Amniotic epithelial cell (primary cell): ENCODE results near the gene ITM2B.

ENCODE experiments used
- DNase-seq: peaks from one replicate; pipeline ENCODE4 v3.0.0-alpha.2; 2010; ENCODE audit warnings: low read depth

Gene ITM2B

DNA sequence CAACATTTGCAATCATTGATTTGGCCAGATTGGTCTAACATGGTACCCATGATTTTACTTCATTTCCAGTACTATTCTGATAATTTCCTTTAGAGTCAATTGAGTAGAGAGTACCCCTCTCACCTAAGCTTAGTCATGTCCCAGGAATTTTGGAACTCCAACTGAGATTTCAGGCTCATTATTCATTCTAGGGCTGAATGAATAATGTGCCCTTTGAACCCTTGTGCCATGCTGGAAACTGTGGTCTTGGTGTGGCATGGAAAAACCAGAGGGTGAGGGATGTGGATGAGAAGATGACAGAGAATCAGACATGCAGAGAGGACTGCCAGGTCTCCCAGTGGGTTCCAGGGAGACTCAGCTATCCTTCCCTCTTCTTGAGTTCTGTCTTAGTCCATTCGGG, 30.2 kb downstream of the ITM2B start:
- no peak for DNase-seq

DNA sequence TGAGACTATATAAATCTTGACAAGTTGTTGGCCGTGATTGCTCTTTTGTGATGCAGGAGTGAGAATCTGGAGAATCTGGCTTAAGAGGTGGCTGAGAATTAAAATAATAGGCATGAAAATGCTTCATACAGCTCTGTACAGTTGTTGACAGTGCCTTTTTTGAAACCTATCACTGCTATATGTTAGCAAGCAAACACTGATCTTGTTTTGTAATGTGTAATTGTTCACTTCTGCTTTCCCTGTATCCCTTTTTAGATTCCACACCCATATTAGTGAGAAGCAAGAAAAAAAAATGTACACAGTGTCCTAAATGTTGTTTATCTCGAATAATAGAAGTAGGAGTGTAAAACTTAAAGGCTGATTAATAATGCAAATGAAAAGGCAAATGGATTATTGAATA, 31.1 kb downstream of the ITM2B start:
- no peak for DNase-seq

DNA sequence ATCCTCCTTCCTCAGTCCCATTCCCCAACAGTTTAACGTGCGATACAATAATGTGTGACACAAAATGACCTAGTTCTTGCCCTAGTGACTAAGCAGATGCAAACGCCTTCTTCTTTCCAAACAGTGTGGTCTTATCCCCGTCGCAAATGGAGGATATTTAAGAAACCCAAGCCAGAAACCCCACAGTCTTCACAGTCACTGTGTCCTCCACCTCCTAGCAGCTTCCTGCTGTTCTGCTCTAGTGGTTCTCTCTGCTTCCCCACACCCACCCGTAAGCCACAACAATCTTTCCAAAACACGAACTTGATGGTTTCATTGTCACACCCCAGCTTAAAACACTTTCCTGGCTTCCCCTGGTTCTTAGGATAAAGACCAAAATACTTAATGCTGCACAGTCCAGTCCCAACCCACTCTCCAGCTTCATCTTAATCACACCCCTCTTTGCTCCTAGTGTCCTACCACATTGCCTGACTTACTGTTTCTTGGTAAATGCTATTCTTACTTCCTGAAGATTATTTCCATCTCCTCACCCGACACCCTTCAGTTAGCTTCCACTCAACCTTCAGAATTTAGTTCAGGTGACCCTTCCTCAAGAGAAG, 32.3 kb downstream of the ITM2B start:
- DNase-seq = no peak

DNA sequence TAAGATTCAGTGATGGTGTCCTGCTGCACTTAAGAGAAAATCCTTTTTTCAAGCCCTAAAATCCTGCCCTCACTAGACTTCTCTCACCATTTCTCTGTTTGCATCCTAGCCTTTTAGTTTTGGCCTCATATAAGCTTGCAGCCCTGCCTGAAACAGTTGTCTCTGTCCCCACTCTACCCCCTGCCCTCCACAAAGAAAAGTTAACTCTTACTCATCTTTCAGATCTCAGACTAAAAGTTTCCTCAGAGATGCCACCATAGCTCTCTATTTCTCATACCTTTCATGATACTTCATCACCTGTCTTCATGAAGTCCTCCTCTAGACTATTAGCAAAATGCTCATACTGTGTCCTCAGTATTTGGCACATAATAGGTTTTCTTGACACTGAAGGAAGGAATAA, 33.1 kb downstream of the ITM2B start:
- DNase-seq = no peak

DNA sequence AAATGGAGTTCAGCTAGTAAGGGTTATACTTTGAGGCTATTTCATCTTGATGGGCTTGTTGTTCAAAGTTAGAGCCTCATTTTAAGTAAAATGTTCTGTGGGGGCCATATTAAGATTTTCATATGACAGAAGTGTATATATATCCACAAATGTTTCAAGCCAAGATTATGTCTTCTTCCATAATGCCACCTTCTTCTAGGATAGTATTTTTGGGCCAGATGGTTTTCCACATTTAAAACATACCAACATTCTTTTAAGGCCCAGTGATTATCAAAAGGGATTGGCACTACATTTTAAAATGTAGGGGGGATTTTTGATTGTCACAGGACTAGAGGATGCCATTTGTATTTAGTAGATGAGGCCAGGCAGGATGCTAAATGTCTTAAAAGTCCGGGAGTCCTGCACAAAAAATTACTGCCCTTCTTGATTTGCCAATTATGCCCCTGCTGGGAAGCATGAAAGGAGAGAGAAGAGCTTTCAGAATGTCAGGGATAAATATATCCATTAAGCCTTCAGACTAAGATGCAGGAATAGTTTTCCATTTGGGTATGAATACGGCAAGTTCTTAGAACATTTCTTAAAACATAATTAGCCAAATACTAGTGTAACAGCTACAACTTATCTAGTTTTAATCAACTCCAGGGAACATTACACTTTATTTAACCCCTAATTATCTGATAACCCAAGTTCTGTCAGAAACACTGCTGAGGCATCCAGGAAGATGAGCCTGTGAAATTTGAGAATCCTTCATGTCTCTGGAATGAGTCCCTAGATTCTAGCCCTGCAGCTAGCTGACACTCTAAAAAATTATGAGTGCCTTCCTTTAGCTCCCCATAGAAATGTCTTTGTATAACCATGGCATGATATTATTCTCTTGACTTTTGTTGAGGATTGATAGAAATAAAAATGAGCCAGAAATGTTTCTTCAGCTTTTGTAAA, 34.0 kb downstream of the ITM2B start:
- DNase-seq = no peak

DNA sequence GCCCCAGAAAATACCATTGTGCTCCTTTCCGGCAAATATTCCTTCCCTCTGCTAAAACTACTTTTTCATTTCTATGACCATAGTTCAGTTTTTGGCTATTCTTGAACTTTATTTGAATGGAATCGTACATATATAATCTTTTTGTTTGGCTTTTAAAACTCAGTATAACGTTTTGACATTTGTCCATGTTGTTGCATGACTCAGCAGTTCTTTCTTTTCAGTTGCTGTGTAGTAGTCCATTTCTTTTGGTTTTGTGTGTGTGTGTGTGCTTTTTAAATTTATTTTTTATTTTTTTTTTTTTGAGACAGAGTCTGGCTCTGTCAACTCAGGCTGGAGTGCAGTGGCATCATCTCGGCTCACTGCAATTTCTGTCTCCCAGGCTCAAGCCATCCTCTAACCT, 35.0 kb downstream of the ITM2B start:
- no peak for DNase-seq

DNA sequence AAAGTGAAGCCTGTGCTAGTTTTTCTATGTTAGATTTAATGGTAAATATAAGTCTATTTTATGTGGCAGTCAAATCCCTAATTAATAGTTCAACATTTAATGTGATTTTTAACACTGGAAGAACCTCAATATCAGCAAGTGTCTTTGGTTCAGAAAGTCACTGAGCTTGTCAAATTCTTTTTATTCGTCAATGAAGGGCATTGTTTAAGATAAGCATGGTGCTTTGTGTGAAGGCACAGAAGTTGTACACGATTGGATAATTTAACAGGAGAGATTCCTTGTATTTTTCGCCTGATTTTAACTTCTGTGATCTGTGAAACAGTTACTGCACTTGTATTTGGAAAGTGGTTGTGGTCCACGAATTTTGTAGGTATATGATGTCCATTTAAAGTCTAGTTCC, 40.3 kb downstream of the ITM2B start:
- no peak for DNase-seq

DNA sequence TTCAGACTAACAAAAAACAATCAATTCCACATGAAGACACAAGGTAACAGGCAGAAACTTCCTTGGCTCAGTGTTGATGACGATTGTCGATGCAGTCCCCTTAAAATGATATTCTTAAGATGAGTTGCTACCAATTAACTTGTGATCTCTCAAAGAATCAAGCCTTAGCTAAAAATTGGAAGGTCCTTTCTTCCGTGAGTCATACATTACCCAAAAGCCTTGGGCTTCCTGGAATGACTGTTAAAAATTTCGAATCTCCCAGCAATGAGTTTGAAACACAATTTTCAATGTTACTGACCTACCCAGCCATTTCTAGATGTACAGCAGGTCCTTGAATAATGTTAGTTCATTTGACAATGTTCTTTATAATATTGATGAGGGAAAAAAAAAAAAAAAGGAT, 42.5 kb downstream of the ITM2B start:
- no peak for DNase-seq

DNA sequence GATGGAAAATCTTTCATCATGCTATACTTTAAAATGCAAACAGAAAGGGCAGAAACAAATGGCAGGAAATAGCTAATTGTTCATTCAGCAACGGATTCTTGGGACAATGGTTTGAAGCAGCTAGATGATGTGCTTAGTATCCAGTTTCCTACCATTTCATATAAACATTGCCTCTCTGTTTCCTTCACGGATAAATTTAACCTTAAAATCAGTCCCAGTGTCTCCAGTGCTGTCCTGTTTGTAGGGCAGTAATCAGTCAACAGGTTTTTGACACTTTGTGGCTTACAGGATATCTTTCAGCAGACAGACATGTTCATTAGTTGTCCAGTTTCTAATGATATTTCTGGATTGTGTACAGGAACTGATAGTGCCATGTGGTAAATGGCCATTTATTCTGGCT, 45.8 kb downstream of the ITM2B start:
- no peak for DNase-seq

DNA sequence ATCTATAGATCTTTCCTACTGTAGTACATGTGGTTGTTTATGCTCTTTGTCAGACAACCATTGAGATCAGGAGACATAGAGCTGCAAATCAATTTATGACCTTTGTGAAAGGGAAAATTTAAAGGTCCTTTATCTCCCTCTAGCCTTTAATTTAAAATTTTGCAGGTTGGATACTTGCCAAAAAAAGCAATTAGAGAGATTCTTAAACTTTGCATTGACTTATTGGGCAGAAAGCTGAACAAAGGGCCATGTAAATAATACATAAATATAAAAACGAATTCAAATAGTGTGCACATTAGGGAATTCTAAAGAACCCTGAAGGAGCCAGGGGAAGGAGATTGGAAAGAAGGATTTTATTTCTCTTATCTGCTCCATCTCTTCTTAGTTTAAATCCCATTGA, 48.5 kb downstream of the ITM2B start:
- no peak for DNase-seq

DNA sequence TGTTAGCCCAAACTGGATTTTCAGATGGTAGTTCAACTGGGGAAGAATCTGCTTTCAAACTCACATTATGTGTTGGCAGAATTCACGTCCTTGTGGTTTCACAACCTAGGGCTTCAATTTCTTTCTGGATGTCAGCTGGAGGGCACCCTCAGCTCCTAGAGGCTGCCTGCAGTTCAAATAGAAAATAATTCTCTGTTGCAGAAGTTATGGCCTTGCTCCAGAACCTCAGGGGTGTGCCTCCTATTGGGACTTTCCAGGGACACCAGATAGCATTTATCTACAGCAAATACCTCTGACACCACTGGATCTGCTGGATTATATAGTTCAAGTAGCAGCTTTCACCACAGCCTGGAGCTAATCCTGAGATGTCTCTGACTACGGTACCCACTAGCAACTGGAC, 58.7 kb downstream of the ITM2B start:
- peak; percentile 5 for DNase-seq

DNA sequence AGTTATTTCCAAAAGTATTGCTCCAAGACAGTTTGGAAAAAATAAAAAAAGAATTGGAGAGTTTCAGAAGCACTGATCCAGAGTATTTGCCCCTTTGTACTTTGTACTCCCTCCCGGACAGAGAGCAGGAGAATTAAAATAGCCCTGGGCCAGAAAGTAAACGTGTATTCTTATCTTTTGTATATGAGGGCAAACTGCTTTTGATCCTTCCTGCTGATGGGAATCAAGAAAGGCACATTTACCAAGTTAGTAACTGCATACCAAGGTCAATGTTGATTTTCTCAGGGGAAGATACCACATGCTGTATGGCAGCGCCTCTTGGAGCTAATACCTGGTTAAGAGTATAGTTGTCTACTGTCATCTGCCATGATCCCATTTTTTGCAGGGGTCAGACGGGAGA, 59.6 kb downstream of the ITM2B start:
- no peak for DNase-seq

DNA sequence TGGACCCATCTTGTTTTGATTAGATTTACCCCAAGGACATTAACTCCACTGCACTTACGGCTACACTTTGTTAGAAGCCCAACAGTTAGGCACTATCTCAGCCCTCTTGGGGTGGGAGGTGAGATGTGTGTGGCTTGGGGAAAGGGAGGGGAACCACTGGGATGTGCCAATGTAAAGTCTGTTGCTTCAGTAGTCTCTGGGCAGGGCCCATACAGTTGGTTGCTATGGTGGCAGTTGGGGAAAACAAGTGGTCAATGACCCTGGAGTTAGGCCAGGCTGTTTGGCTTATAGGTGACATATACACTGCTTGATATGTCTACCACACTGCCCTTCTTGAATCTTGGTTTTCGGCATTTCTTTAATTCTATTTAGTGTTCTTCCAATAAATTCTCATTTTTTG, 61.6 kb downstream of the ITM2B start:
- DNase-seq = no peak

DNA sequence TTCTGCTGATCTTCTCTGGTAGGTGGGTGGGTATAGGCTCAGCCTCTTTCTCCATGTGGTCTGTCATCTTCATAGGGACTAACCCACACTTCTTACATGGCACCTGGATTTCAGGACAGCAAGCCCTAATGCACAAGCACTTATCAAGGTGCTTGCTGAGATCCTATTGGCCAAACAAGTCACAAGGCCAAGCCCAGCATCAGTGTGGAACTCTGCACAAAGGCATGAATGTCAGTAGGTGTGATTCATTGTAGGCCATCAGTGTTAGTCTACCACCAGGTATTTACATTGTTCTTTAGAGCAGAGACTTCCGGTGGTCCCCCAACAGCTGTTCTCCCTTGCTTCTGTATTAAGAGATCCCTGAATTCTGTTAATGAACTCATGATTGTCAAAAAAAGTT, 62.3 kb downstream of the ITM2B start:
- DNase-seq = no peak

DNA sequence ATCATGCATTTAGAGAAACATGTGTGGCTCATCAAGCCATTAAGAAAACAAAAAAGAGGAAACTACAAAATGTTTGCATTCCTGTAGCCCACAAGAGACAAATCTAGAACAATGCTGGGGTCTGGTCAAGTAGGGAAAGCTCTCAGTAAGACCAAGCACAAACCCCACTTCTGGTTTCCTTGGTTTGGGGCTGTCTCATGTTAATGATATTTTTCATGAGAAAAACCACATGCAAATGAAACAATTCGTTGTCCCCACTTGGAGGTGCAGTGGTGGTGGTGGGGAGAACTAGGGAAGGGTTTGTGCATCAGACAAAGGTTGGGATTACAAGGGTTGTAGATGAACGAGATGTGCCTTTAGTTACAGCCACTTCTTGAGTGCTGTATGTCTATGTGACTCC, 63.5 kb downstream of the ITM2B start:
- no peak for DNase-seq

DNA sequence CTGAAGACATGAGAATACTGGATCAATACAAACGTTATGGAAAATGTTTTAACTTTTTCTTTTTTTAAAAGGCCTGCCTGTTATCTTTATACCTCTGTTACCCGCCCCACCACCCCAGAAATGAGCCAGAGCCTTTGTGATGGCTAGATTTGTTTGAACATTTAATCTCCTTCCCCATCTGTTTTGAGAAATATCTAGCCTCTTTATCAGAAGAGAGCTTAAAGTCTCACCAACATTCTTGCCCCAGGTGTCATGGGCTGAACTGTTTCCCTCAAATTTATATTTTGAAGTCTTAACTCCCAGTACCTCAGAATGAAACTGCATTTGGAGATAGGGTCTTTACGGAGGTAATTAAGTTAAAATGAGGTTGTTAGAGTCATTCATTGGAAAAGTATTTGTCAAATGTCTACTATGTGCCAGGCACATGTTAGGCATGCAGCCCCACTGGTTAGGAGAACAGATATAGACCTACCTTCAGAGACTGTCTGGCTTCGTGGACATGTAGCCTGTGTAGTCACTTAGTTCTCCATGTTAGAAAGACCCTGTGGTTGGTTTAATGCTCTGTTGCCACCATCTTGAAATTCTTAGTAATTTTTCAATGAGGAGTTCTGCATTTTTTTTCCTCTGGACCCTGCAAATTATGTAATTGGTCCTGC, 64.3 kb downstream of the ITM2B start:
- DNase-seq = no peak

DNA sequence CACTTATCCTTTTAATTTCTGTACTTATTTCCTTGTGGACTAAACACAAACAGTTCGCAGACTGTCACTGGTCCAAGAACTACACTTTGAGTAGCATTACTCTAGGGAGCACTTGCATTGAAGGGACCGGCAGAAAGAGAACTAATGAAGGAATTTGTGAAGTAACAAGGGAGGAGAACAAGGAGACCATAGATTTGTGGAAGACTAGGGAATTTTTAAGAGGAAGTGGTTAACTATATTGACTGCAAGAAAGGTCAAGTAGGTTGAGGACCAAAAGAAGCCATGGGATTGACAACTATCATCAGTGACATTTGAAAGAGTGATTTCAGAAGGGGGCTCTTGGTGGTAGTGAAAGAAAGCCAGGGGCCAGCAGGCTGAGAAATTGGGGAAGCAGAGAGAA, 66.6 kb downstream of the ITM2B start:
- no peak for DNase-seq

DNA sequence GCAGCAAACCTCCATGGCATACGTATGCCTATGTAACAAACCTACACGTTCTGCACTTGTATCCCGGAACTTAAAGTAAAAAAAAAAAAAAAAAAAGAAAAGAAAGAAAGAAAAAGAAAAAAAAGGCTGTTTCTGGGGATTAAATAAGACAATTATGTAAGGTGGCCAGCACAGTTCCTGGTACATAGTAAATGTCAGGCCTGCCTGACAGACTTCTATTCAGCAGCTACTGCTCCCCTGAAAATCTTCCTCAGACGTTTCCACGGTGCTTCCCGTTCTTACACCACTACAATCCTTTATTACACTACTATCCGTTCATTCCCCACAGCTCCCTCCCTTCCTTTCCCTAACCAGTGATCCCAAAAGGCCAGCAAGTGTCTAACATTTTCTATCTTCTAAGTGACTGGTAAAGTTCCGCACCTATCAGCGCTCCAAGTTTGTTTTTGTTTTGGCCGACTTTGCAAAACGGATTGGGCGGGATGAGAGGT, 69.9 kb downstream of the ITM2B start:
- peak; percentile 52 for DNase-seq

DNA sequence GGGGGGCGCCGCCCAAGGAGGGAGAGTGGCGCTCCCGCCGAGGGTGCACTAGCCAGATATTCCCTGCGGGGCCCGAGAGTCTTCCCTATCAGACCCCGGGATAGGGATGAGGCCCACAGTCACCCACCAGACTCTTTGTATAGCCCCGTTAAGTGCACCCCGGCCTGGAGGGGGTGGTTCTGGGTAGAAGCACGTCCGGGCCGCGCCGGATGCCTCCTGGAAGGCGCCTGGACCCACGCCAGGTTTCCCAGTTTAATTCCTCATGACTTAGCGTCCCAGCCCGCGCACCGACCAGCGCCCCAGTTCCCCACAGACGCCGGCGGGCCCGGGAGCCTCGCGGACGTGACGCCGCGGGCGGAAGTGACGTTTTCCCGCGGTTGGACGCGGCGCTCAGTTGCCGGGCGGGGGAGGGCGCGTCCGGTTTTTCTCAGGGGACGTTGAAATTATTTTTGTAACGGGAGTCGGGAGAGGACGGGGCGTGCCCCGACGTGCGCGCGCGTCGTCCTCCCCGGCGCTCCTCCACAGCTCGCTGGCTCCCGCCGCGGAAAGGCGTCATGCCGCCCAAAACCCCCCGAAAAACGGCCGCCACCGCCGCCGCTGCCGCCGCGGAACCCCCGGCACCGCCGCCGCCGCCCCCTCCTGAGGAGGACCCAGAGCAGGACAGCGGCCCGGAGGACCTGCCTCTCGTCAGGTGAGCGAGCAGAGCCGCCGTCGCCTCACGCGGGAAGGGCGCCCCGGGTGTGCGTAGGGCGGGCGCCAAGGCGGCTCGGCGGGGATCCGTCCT, 70.5 kb downstream of the ITM2B start, which contains the start of gene RB1:
Gene RB1 (plus strand): TSS at position 393 of the 784 bp plus-strand sequence. CDS start 162 bp downstream, at position 555.
- peak; percentile 89 for DNase-seq

DNA sequence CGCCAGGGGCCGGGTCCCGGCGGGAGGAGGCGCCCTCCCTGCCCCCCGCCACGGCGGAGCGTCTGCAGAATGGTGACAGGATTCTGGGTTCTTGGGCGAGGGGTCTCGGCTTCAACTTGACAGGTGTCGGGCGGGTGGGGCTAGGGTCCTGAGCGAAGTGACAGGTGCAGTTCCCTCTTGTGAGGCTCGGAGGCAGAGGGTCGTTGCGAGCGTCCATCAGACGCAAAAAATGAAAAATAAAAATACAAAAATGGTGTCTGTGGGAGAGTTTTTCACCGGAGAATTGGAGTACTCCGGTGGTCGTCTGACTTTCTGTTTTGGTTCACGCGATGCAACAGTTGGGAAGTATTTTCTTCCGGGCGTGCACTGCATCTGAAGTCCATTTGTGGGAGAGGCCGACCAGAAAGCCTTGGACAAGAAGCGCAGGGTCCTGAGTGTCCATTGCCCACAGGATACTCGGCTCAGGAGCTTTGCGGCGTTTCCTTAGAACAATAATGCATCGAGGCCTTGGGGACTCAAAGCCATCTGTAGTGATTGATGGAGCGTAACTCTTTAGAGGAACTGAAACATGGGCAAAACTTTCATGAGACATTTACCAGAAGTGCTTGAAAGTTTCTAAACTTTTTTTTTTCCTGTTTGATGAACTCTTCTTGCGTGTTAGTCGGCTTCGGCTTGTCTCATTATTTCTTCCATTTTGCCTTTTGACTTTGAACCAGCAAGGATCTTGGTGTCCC, 71.3 kb downstream of the ITM2B start:
- peak; percentile 56 for DNase-seq

DNA sequence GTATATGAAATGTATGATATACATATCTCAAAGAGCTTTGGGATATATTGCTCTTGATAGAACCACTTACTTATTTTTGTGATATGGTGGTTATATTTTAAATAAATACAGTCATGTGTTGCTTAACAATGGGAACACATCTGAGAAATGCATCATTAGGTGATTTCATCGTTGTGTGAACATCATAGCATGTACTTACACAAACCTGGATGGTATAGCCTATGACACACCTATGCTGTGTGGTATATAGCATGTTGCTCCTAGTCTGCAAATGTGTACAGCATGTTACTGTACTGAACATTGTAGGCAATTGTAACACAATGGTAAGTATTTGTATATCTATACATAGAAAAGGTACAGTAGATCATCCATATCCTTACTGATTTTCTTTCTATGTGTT, 78.2 kb downstream of the ITM2B start:
- DNase-seq = no peak
